Measurements from ENCODE around the gene MYOG. TPM values are rescaled to one million over a fixed set of nuclear protein-coding genes. Genes with fewer than 3 reads are reported as not detected.

MYOG gene
- total and polyA plus RNA-seq, 2 experiments from 2014 or later: not detected

DNA sequence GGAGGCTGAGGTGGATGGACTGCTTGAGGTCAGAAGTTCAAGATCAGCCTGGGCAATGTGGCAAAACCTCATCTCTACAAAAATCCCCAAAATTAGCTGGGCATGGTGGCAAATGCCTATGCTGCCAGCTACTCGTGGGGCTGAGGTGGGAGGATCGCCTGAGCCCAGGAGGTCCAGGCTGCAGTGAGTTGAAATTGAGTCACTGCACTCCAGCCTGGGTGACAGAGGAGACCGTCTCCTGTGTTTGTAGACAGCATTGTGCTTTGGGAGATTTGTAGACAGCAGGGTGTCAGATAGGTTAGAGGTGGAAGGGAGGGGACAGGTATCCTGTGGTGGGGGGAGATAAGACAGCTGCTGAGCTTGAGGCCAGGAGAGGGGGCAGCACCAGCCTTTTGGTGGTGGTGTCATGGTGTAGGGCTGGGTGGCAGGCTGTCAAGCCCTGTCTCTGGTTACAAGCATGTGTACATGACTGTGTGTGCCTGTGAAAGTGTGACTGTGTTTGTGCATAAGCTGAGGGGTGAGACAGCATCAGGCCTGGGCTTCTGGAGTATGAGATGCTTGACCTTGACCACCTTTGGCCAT lies 44.4 kb downstream of the MYOG start:
- no peak overlapping the region for H3K27ac ChIP-seq
- TF ChIP-seq, protein P1, sequence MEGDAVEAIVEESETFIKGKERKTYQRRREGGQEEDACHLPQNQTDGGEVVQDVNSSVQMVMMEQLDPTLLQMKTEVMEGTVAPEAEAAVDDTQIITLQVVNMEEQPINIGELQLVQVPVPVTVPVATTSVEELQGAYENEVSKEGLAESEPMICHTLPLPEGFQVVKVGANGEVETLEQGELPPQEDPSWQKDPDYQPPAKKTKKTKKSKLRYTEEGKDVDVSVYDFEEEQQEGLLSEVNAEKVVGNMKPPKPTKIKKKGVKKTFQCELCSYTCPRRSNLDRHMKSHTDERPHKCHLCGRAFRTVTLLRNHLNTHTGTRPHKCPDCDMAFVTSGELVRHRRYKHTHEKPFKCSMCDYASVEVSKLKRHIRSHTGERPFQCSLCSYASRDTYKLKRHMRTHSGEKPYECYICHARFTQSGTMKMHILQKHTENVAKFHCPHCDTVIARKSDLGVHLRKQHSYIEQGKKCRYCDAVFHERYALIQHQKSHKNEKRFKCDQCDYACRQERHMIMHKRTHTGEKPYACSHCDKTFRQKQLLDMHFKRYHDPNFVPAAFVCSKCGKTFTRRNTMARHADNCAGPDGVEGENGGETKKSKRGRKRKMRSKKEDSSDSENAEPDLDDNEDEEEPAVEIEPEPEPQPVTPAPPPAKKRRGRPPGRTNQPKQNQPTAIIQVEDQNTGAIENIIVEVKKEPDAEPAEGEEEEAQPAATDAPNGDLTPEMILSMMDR (IDR thresholded peaks at IDR 0.05; ENCODE audit: poor library complexity): no peak
- TF ChIP-seq EZH2phosphoT487 (IDR thresholded peaks at IDR 0.05; ENCODE audit: low read depth, severe bottlenecking, unreplicated experiment) (no peak), EZH2 (IDR thresholded peaks at IDR 0.05; ENCODE audit: borderline replicate concordance) (no peak)
- peaks cover 13% of the 10 kb centered on the region for H3K4me1 ChIP-seq (ENCODE audit: insufficient read depth)
- H3K4me3 ChIP-seq: no peak overlapping the region
- no peak overlapping the region for H3K4me2 ChIP-seq
- no peaks in the 10 kb centered on the region for H3K27me3 ChIP-seq
- H3K36me3 ChIP-seq (replicated peaks; ENCODE audit: insufficient read depth, low read depth): no peaks in the 10 kb centered on the region
- H3K9me2 ChIP-seq (replicated peaks; ENCODE audit: insufficient read depth): no peaks in the 10 kb centered on the region
- no peak for DNase-seq (ENCODE audit: low spot score)
- no peak overlapping the region for H2AFZ ChIP-seq
- 48% methylated on average over 3 of the region's 3 CpGs for WGBS (ENCODE audit: low lambda C conversion rate, missing lambda C conversion rate)
- H3K9me3 ChIP-seq (ENCODE audit: low read depth): no peaks in the 10 kb centered on the region
- H4K20me1 ChIP-seq (ENCODE audit: insufficient read depth, poor library complexity, severe bottlenecking): no peaks in the 10 kb centered on the region
- H3K79me2 ChIP-seq: no peaks in the 10 kb centered on the region

DNA sequence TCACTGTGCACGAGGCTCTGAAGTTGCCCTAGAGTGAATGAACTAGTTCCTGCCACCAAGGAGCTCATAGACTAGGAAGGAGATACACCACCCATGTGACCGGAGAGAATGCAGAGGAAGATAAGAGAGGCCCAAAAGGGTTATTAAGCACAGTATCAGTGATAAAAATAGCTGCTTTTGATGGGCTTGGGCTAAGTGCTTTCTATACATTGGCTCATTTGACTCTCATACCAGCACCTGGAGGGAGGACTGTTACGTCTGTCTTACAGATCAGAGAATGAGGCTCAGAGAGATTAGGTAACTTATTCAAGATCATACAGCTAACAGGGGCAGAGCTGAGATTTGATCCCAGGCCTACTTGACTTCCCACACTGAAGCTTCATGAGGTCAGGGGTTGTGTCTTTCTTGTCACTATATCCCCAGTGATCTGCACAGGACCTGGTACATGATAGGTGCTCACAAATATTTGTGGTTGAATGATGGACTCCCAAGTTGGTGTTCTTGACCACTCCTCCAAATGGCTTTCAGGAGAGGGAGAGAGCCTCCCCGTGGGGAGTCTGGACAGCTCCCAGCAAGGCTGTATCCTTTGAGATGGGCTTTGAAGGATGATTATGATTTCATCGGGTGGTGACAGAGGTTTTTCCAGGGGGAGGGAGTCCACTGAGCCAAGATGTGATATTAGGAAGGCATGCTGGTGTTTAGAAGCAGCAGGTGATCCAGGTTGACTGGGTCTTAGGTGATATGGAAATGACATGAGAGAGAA lies 45.1 kb downstream of the MYOG start:
- WGBS (ENCODE audit: low lambda C conversion rate, missing lambda C conversion rate): 38% methylated on average over 5 of the region's 5 CpGs
- Histone ChIP-seq H3K79me2 (no peaks in the 10 kb centered on the region), H4K20me1 (ENCODE audit: insufficient read depth, poor library complexity, severe bottlenecking) (no peaks in the 10 kb centered on the region), H3K27ac (no peak overlapping the region), H3K36me3 (replicated peaks; ENCODE audit: insufficient read depth, low read depth) (no peaks in the 10 kb centered on the region), H2AFZ (no peak overlapping the region), H3K4me2 (no peak overlapping the region), H3K9me2 (replicated peaks; ENCODE audit: insufficient read depth) (no peaks in the 10 kb centered on the region), H3K4me3 (no peak overlapping the region), H3K4me1 (ENCODE audit: insufficient read depth) (peaks cover 20% of the 10 kb centered on the region), H3K27me3 (no peaks in the 10 kb centered on the region), H3K9me3 (ENCODE audit: low read depth) (no peaks in the 10 kb centered on the region)
- no peak for DNase-seq (ENCODE audit: low spot score)
- no peak for TF ChIP-seq EZH2 (IDR thresholded peaks at IDR 0.05; ENCODE audit: borderline replicate concordance)
- TF ChIP-seq, protein P1 (IDR thresholded peaks at IDR 0.05; ENCODE audit: poor library complexity): no peak
- no peak for TF ChIP-seq EZH2phosphoT487 (IDR thresholded peaks at IDR 0.05; ENCODE audit: low read depth, severe bottlenecking, unreplicated experiment)

DNA sequence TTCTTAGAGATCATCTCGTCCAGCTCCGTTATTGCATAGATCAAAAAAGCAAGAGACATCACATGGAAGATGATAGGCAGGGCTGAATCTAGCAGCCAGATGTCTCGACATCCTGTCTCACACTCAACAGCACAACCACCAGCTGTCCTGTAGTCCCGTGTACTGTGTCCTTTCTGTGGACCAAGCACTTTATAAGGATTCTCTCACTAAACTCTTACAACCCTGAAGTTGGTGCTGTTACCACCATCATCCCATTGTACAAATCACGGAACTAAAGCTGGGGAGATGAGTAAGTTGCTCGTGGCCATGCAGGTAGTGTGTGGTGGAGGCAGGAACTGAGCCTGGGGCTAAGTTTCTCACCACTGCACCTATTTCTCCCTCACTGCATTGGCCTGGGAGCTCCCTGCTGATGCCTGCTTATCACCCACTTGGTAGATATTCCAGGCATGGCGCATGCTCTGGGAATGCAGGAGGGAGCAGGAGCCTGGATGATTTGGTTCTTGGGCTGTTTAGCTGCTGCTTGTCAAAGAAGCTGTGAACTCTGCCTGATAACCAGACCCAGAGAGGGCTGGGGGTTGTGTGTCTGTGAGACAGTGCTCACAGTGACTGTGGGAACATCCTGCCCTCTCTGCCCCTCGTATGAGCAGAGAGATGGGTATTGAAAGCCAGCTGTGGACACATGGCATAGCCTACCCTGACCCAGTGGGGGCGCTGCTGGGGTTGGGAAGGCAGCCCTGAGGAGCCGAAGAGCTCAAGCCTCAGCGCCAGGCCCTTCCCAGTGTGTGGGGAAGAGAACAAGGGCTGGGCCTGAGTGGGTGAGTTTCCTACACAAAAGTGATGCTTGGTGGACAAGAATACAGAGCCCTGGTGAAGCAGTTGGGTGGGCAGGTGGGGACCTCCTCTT lies 46.0 kb downstream of the MYOG start:
- WGBS (ENCODE audit: low lambda C conversion rate, missing lambda C conversion rate): 44% methylated on average over 11 of the region's 11 CpGs
- Histone ChIP-seq H3K4me3 (no peak overlapping the region), H3K27me3 (no peaks in the 10 kb centered on the region), H4K20me1 (ENCODE audit: insufficient read depth, poor library complexity, severe bottlenecking) (no peaks in the 10 kb centered on the region), H3K36me3 (replicated peaks; ENCODE audit: insufficient read depth, low read depth) (no peaks in the 10 kb centered on the region), H3K9me2 (replicated peaks; ENCODE audit: insufficient read depth) (no peaks in the 10 kb centered on the region), H3K4me2 (no peak overlapping the region), H2AFZ (no peak overlapping the region), H3K27ac (no peak overlapping the region), H3K4me1 (ENCODE audit: insufficient read depth) (peaks cover 22% of the 10 kb centered on the region), H3K79me2 (no peaks in the 10 kb centered on the region), H3K9me3 (ENCODE audit: low read depth) (no peaks in the 10 kb centered on the region)
- TF ChIP-seq EZH2phosphoT487 (IDR thresholded peaks at IDR 0.05; ENCODE audit: low read depth, severe bottlenecking, unreplicated experiment): no peak
- no peak for TF ChIP-seq EZH2 (IDR thresholded peaks at IDR 0.05; ENCODE audit: borderline replicate concordance)
- TF ChIP-seq, protein P1 (IDR thresholded peaks at IDR 0.05; ENCODE audit: poor library complexity): peak; percentile 27
- DNase-seq (ENCODE audit: low spot score): peak; percentile 64
